Activated CD4-positive, alpha-beta T cell treated with anti-CD3 and anti-CD28 coated beads for 36 hours (primary cell): ENCODE data around the gene MAP3K10. TPM values are rescaled to one million over a fixed set of nuclear protein-coding genes. Genes with fewer than 3 reads are reported as not detected.

Experiments used
- ATAC-seq: fragments of 200-7000 bp; cut with Tn5 transposase; one replicate; pipeline ENCODE4 v1.10.0; 2021; ENCODE audit warnings: mild to moderate bottlenecking, moderate library complexity
- CTCF ChIA-PET: fragments of 350-600 bp; sonication (Branson Sonifier 250); formaldehyde crosslinking; loops from one replicate; lab custom pipeline; 2021; ENCODE audit warnings: antibody characterized with exemption; lab: Charles Lee
- POLR2A ChIA-PET: fragments of 350-600 bp; sonication (Branson Sonifier 250); formaldehyde crosslinking; loops from one replicate; lab custom pipeline; 2021; ENCODE audit warnings: antibody characterized with exemption, inconsistent platforms; lab: Charles Lee
- DNase-seq: peaks from one replicate; pipeline ENCODE4 v3.0.0-alpha.2; 2020
- H3K27ac Mint-ChIP-seq: one replicate; pipeline ENCODE4 v1.8.0; 2021; ENCODE audit warnings: mixed read lengths
- H3K27me3 Mint-ChIP-seq: one replicate; pipeline ENCODE4 v1.8.0; 2021; ENCODE audit warnings: mixed read lengths
- H3K36me3 Mint-ChIP-seq: one replicate; pipeline ENCODE4 v1.8.0; 2021; ENCODE audit warnings: low read depth, mixed read lengths
- H3K4me1 Mint-ChIP-seq: one replicate; pipeline ENCODE4 v1.8.0; 2021; ENCODE audit warnings: mixed read lengths
- H3K4me3 Mint-ChIP-seq: one replicate; pipeline ENCODE4 v1.8.0; 2021; ENCODE audit warnings: mild to moderate bottlenecking, moderate library complexity, mixed read lengths
- H3K9me3 Mint-ChIP-seq: one replicate; pipeline ENCODE4 v1.8.0; 2021; ENCODE audit warnings: low read depth, mixed read lengths
- intact Hi-C, 2 experiments: fragments of 100-400 bp; cut with DNase I in 1 of 2; cut with micrococcal nuclease in 1 of 2; formaldehyde crosslinking; loops; one replicate each; pipeline versions ENCODE4 v1.14.2 to v1.15.1; 2022 to 2024; cut with DNase I, micrococcal nuclease
- total RNA-seq, 2 experiments: library from RNA; stranded (reverse); gene quantifications; one replicate each; pipeline ENCODE4 v1.2.3, GENCODE V29; 2021

Gene MAP3K10
- total RNA-seq, 2 experiments from 2014 or later = 8.7 to 10.8 TPM

- H3K27me3 Mint-ChIP-seq = no peaks in the 10 kb centered on the region
- peaks cover 29% of the 10 kb centered on the region for H3K36me3 Mint-ChIP-seq
- H3K27ac Mint-ChIP-seq = no peak overlapping the region
- intact Hi-C loops = no loop called here
- DNase-seq = no peak
- H3K4me3 Mint-ChIP-seq = no peak overlapping the region
- CTCF ChIA-PET = interaction anchor here (1.1 kb wide), 1 partner anchor 46 kb away, joined by 5 read pairs; no protein-coding TSS in a partner anchor
- no peaks in the 10 kb centered on the region for H3K9me3 Mint-ChIP-seq
- no peak for ATAC-seq
- POLR2A ChIA-PET = no interaction called here
- H3K4me1 Mint-ChIP-seq = peaks cover 3% of the 10 kb centered on the region
These were observed 44.2 kb downstream of the MAP3K10 start for GRCh38 chr19:40235238-40236025.

- Mint-ChIP-seq H3K27me3 (no peaks in the 10 kb centered on the region), H3K36me3 (peaks cover 30% of the 10 kb centered on the region), H3K27ac (no peak overlapping the region), H3K4me1 (peaks cover 1% of the 10 kb centered on the region), H3K9me3 (no peaks in the 10 kb centered on the region), H3K4me3 (no peak overlapping the region)
- DNase-seq (no peak), ATAC-seq (no peak)
- intact Hi-C loops = no loop called here
- ChIA-PET CTCF (interaction anchor here (1.1 kb wide), 1 partner anchor 46 kb away, joined by 5 read pairs; no protein-coding TSS in a partner anchor), POLR2A (no interaction called here)
These were observed 44.8 kb downstream of the MAP3K10 start for GRCh38 chr19:40236026-40236355.

- DNase-seq = no peak
- intact Hi-C loops = no loop called here
- ChIA-PET CTCF (interaction anchor here (1.1 kb wide), 1 partner anchor 45 kb away, joined by 5 read pairs; no protein-coding TSS in a partner anchor), POLR2A (interaction anchor here (0.6 kb wide), 1 partner anchor 1470 kb away, joined by 3 read pairs; no protein-coding TSS in a partner anchor)
- ATAC-seq = no peak
- Mint-ChIP-seq H3K4me3 (no peak overlapping the region), H3K9me3 (no peaks in the 10 kb centered on the region), H3K27me3 (no peaks in the 10 kb centered on the region), H3K4me1 (no peaks in the 10 kb centered on the region), H3K27ac (no peak overlapping the region), H3K36me3 (peaks cover 32% of the 10 kb centered on the region)
These were observed 45.1 kb downstream of the MAP3K10 start for GRCh38 chr19:40236366-40236765.

DNA sequence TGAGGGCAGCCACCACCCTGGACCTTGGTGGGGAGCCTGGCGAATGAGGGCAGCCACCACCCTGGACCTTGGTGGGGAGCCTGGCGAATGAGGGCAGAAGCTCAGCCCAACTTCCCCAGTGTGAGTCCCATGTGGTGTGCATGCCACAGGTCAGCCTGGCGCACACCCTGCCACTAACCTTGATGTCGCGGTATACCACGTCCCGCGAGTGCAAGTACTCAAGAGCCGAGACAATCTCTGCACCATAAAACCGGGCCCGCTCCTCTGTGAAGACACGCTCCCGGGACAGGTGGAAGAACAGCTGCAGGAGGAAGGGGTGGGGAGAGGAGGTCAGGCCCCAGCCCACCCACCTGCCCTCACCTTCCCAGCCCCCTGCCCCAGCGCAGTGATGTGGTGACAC, 46.6 kb downstream of the MAP3K10 start:
- Mint-ChIP-seq H3K4me3 (no peak overlapping the region), H3K9me3 (no peaks in the 10 kb centered on the region), H3K27ac (no peak overlapping the region), H3K27me3 (no peaks in the 10 kb centered on the region), H3K4me1 (no peaks in the 10 kb centered on the region), H3K36me3 (peaks cover 35% of the 10 kb centered on the region)
- no peak for DNase-seq
- intact Hi-C loops = no loop called here
- ChIA-PET CTCF (no interaction called here), POLR2A (no interaction called here)
- no peak for ATAC-seq

DNA sequence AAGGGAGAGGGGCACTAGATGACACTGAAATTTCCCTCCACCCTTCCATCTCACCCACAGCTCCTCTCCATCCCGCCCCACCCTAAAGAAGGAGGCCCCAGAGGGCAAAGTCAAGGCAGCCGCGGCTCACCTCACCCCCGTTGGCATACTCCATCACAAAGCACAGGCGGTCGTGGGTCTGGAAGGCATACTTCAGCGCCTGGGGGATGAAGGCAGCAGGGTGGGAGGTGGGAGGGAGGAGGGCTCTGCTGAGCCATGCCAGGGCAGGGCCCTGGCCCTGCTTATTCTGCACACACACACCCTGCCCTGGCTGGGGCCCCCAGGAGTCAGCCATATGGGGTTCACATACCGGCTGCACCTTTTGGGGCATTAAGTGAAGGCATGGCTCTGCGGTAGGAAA, 47.5 kb downstream of the MAP3K10 start:
- CTCF ChIA-PET = no interaction called here
- Mint-ChIP-seq H3K27me3 (no peaks in the 10 kb centered on the region), H3K4me3 (no peak overlapping the region), H3K36me3 (peaks cover 36% of the 10 kb centered on the region), H3K9me3 (no peaks in the 10 kb centered on the region), H3K27ac (no peak overlapping the region), H3K4me1 (no peaks in the 10 kb centered on the region)
- no peak for ATAC-seq
- intact Hi-C loops = no loop called here
- DNase-seq = no peak
- POLR2A ChIA-PET = no interaction called here

GRCh38 chr19:40239415-40240226, 48.4 kb downstream of the MAP3K10 start:
- Mint-ChIP-seq H3K36me3 (peaks cover 33% of the 10 kb centered on the region), H3K4me1 (no peaks in the 10 kb centered on the region), H3K27ac (no peak overlapping the region), H3K9me3 (no peaks in the 10 kb centered on the region), H3K4me3 (no peak overlapping the region), H3K27me3 (no peaks in the 10 kb centered on the region)
- no peak for ATAC-seq
- no peak for DNase-seq
- intact Hi-C loops = no loop called here
- ChIA-PET POLR2A (no interaction called here), CTCF (no interaction called here)

GRCh38 chr19:40240332-40240731, 49.1 kb downstream of the MAP3K10 start:
- Mint-ChIP-seq H3K27ac (no peak overlapping the region), H3K4me1 (no peaks in the 10 kb centered on the region), H3K27me3 (no peaks in the 10 kb centered on the region), H3K36me3 (peaks cover 29% of the 10 kb centered on the region), H3K9me3 (no peaks in the 10 kb centered on the region), H3K4me3 (no peak overlapping the region)
- intact Hi-C loops = no loop called here
- ATAC-seq (no peak), DNase-seq (no peak)
- ChIA-PET CTCF (interaction anchor here (1.1 kb wide), 1 partner anchor 36 kb away, joined by 3 read pairs; no protein-coding TSS in a partner anchor), POLR2A (no interaction called here)

GRCh38 chr19:40241125-40241808, 50.0 kb downstream of the MAP3K10 start:
- H3K27me3 Mint-ChIP-seq = no peaks in the 10 kb centered on the region
- DNase-seq (no peak), ATAC-seq (no peak)
- H3K36me3 Mint-ChIP-seq = peaks cover 29% of the 10 kb centered on the region
- H3K4me1 Mint-ChIP-seq = no peaks in the 10 kb centered on the region
- no peak overlapping the region for H3K27ac Mint-ChIP-seq
- intact Hi-C loops = no loop called here
- ChIA-PET CTCF (interaction anchor here (0.6 to 1.1 kb wide), 2 partner anchors 35 to 61 kb away, joined by 3 read pairs; no protein-coding TSS in a partner anchor), POLR2A (interaction anchor here (0.6 kb wide), 1 partner anchor 160 kb away, joined by 4 read pairs; no protein-coding TSS in a partner anchor)
- H3K9me3 Mint-ChIP-seq = no peaks in the 10 kb centered on the region
- no peak overlapping the region for H3K4me3 Mint-ChIP-seq

DNA sequence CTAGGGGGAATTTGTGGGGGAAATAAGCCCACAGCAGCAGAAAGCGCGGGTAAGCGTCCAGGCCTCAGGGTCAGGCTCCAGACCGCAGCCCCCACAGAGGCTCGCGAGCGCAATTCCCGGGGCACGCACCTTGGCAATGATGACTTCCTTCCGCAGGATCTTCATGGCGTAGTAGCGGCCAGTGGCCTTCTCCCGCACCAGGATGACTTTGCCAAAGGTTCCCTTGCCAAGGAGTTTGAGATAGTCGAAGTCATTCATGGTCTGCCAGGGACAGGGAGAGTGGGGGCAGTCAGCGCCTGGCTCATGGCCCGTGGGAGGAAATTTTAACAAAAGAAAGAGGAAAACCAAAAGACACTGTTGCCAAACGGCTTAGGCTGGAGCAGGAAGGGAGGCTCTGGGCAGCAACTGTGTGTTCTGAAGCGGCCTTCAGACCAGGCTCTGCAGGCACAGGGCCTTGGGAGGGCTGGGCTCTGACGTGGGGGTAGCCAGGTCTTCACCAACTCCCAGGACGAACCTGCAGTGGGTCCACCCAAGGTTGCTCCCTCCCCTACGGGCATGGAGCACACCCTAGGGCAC, 50.7 kb downstream of the MAP3K10 start:
- no peaks in the 10 kb centered on the region for H3K27me3 Mint-ChIP-seq
- H3K4me1 Mint-ChIP-seq = no peaks in the 10 kb centered on the region
- DNase-seq = no peak
- POLR2A ChIA-PET = no interaction called here
- H3K27ac Mint-ChIP-seq = no peak overlapping the region
- no peaks in the 10 kb centered on the region for H3K9me3 Mint-ChIP-seq
- no peak for ATAC-seq
- CTCF ChIA-PET = no interaction called here
- peaks cover 27% of the 10 kb centered on the region for H3K36me3 Mint-ChIP-seq
- intact Hi-C loops = no loop called here
- no peak overlapping the region for H3K4me3 Mint-ChIP-seq

DNA sequence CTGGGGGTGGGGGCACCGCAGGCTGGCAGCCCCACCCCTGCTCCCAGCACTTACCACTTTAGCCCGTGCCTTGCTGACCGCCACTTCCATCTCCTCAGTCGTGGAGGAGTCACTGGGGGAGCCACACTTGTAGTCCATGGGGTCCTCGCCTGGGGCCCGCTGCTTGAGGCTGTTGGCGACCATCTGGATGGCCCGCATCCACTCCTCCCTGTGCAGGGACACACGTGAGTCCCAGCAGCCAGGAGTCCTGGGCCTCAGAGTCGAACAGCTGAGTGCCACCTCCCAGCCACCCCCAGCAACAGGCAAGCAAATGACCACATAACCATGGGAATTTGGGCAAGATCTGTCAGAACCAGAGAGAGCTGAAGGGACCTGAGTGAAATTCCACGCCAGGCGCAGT, 51.3 kb downstream of the MAP3K10 start:
- Mint-ChIP-seq H3K36me3 (peaks cover 24% of the 10 kb centered on the region), H3K9me3 (no peaks in the 10 kb centered on the region), H3K4me3 (no peak overlapping the region), H3K27ac (no peak overlapping the region), H3K4me1 (no peaks in the 10 kb centered on the region), H3K27me3 (no peaks in the 10 kb centered on the region)
- ChIA-PET POLR2A (no interaction called here), CTCF (no interaction called here)
- no peak for ATAC-seq
- intact Hi-C loops = no loop called here
- no peak for DNase-seq

DNA sequence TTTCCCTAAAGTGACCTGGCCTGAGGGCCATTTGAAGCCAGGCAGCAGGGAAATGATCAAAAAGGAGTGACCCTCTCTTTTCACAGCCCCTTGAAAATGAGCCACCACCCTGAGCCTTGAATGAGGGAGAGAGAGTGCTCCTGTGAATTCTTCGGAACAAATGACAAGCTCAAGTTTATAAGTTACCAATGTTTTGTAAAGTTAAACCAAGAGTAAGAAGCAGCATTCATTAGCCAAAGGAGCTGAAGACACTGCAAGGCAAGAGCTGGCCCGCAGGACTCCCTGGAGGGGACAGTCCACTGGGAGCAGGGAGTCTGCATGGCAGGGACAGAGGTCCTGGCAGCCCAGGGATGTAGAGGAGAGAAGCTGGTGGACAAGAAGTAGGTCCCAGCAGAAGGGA, 52.0 kb downstream of the MAP3K10 start:
- POLR2A ChIA-PET = interaction anchor here (0.5 kb wide), 1 partner anchor 270 kb away, joined by 4 read pairs; no protein-coding TSS in a partner anchor
- DNase-seq (no peak), ATAC-seq (no peak)
- Mint-ChIP-seq H3K27me3 (no peaks in the 10 kb centered on the region), H3K4me1 (no peaks in the 10 kb centered on the region), H3K36me3 (peaks cover 19% of the 10 kb centered on the region), H3K27ac (no peak overlapping the region), H3K9me3 (no peaks in the 10 kb centered on the region), H3K4me3 (no peak overlapping the region)
- CTCF ChIA-PET = no interaction called here
- intact Hi-C loops = no loop called here
